Choroid plexus epithelial cell (primary cell): ENCODE results near the gene ELF2.

Experiments used
- DNase-seq: peaks from one replicate; pipeline ENCODE4 v3.0.0-alpha.2; 2010; ENCODE audit warnings: low read depth
- H3K4me3 ChIP-seq: 2 replicates; pipeline ENCODE4 v1.5.1; 2011; ENCODE audit warnings: low read depth, mild to moderate bottlenecking, control low read depth, low read length, moderate library complexity
- TF ChIP-seq, protein P1 (sequence below): conservative IDR thresholded peaks from 2 replicates; pipeline ENCODE4 v1.5.1; 2011; ENCODE audit warnings: low read depth, mild to moderate bottlenecking, control low read depth, inconsistent platforms, low read length, moderate library complexity

ELF2 gene

DNA sequence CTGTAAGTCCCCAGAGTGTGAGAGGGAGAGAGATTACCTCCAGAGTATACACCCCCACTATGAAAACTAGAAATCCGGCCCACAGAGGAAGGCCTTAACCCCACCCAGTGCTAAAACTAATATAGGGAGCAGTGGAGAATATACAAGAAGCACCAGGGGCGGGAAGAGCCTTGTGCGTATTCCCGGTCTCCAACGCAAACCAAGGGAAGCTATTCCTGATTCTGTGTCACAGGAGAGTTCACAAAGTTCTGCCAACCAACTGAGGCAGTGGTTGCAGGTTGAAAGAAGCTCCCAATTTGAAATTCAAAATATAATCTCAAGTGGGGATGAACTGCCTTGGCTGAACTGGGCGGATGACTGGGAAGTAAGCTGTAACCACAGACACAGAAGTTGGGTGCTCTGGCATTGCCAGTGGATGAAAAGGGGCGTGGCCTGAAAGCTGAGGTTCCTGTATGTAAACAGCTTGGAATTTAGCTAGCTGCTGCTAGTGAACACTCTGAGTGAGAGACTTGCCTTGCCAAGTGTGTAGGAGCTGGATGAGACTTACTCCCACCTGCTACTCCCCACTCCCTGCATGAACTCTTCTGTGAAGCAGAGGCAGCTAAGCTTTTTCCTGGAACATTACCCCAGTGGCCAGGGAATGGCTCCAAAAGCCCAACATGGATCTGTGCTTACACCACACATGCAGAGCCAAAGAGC is 32.7 kb downstream of the ELF2 start:
- no peak overlapping the region for H3K4me3 ChIP-seq
- TF ChIP-seq, protein P1, sequence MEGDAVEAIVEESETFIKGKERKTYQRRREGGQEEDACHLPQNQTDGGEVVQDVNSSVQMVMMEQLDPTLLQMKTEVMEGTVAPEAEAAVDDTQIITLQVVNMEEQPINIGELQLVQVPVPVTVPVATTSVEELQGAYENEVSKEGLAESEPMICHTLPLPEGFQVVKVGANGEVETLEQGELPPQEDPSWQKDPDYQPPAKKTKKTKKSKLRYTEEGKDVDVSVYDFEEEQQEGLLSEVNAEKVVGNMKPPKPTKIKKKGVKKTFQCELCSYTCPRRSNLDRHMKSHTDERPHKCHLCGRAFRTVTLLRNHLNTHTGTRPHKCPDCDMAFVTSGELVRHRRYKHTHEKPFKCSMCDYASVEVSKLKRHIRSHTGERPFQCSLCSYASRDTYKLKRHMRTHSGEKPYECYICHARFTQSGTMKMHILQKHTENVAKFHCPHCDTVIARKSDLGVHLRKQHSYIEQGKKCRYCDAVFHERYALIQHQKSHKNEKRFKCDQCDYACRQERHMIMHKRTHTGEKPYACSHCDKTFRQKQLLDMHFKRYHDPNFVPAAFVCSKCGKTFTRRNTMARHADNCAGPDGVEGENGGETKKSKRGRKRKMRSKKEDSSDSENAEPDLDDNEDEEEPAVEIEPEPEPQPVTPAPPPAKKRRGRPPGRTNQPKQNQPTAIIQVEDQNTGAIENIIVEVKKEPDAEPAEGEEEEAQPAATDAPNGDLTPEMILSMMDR, result no peak
- peak; percentile 71 for DNase-seq

DNA sequence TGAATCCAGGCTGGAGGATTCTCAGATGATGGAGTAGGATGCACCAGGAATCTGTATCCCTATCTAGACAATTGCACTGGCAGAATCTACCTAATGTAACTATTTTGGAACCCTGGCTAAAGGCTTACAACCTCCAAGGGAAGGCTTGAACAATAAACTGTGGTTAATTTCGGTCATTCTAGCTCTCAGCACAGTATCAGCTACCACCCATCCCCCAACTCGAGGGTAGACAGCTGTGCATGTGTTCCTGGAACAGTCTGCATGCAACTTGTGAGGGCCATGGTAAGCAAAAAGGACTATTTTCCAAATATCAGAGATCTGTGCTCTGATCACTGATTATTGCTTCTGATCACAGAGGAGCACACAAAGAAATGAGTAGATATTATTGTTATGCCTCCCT is 34.0 kb downstream of the ELF2 start:
- DNase-seq, result no peak
- H3K4me3 ChIP-seq, result no peak overlapping the region
- TF ChIP-seq, protein P1, result no peak

DNA sequence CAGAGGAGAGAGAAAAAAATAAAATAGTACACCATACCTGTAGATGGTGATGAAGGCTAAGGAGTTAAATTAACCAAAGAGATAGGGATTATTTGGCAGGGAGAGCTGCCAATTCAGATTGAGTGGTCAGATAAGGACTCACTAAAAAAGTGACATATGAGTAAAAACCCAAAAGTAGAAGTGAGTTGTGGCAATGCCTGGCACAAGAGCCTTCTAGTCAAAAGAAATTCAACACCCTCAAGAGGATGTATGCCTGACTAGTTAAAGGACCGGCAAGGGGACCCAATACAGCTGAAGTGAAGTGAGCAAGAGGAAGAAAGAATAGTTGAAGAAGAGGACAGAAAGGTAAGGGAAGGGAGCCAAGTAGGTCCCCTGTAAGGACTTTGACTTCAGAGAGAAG is 34.9 kb downstream of the ELF2 start:
- no peak for DNase-seq

DNA sequence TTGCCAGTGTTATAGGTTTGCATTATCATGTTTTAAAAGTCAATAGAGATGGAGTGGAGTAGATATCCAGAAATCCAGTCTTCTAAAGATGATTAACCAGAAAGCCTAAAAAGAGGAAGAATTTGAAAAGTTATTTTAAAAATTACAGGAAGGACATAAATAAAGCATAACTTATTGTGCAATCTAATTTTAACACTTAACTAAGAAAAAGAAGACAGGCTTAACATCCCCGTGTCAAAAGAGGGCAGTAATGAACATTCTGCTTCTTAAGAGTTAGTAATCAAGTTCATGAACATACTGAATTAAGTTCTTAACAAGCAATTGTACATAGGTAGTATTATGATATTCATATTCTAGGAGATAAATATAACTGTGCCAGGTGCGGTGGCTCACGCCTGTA is 39.3 kb downstream of the ELF2 start:
- DNase-seq, result no peak
- no peak overlapping the region for H3K4me3 ChIP-seq
- TF ChIP-seq, protein P1, result no peak

More for the DNA sequence above, 34.9 kb downstream of the ELF2 start:
- TF ChIP-seq, protein P1, result no peak
- no peak overlapping the region for H3K4me3 ChIP-seq

DNA sequence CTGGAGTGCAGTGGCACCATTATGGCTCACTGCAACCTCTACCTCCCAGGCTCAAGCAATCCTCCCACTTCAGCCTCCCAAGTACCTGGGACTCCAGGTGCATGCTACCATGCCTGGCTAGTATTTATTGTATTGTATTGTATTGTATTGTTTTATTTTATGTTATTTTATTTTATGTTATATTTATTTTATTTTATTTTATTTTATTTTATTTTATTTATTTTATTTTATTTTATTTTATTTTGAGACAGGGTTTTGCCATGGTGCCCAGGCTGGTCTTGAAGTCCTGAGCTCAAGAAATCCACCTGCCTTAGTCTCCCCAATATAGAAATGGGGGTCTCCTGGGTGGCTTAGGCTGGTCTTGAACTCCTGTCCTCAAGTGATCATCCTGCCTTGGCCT is 42.6 kb downstream of the ELF2 start:
- DNase-seq, result no peak
- no peak overlapping the region for H3K4me3 ChIP-seq
- TF ChIP-seq, protein P1, result no peak

DNA sequence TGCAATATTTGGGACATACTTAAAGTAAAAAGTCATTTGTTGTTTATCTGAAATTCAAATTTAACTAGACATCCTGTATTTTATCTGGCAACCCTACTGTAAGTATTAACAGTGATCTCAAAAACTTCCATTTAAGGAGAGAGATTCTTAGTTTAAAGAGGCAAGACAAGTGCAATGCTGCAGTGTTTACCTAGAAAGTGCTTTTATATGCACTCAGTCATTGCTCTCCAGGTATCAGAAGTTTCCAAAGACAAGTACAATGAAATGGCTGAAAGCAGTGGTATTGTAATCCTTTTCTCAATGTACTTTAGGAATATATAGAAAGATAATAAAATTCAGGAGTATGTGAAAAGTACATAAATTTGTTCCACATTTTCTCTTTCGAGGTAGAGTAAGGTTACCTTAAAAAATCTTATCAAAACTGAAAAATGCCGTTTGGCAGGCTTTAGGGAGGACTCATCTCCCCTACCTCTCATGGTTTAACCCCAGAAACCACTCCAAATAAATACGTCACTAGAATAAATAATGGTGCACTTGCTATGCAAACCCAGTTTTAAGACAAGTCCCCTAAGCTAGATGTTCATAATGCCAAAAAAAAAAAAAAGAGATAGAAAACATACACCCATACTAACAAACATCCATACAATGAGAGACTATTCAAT is 45.7 kb downstream of the ELF2 start:
- DNase-seq, result no peak
- TF ChIP-seq, protein P1, result no peak
- no peak overlapping the region for H3K4me3 ChIP-seq

DNA sequence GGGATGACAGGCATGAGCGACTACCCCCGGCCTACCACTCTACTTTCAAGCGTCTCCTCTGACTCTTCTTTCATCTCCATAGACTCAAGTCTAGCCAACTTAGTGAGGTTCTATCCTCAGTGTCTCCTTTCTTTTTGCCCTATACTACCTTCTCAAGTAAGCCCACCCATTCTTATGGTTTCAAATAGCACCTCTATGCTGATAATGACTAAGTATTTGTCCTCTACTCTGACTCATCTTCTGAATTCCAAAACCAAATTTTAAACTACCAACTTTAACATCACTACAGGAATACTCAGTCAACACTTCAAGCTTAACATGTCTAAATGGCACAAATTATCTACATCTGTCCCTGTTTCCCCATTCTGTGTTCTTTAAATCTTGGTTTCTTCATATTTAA is 47.8 kb downstream of the ELF2 start:
- H3K4me3 ChIP-seq, result no peak overlapping the region
- TF ChIP-seq, protein P1, result no peak
- DNase-seq, result peak; percentile 4
